NT2/D1 (cell line): ENCODE results near the gene RTN4.

Experiments used
- DNase-seq: peaks from one replicate; pipeline ENCODE4 v3.0.0-alpha.2; 2011; ENCODE audit warnings: low read depth, low spot score
- H3K27me3 ChIP-seq: 2 replicates; pipeline ENCODE4 v1.6.0; 2011; ENCODE audit warnings: mild to moderate bottlenecking; ENCODE audit not compliant: insufficient read length, insufficient read depth
- H3K36me3 ChIP-seq: 2 replicates; pipeline ENCODE4 v1.6.1; 2011; ENCODE audit warnings: mild to moderate bottlenecking, low read length, mixed read lengths; ENCODE audit not compliant: insufficient read depth, insufficient read length
- H3K4me1 ChIP-seq: 2 replicates; pipeline ENCODE4 v1.5.1; 2011; ENCODE audit not compliant: insufficient read depth, insufficient read length
- H3K4me3 ChIP-seq: 2 replicates; pipeline ENCODE4 v1.5.1; 2011; ENCODE audit warnings: low read depth; ENCODE audit not compliant: insufficient read length
- H3K9ac ChIP-seq: 2 replicates; pipeline ENCODE4 v1.6.0; 2011; ENCODE audit warnings: low read depth; ENCODE audit not compliant: insufficient read length
- H3K9me3 ChIP-seq: 2 replicates; pipeline ENCODE4 v1.5.1; 2011; ENCODE audit warnings: mild to moderate bottlenecking, low read length; ENCODE audit not compliant: insufficient read depth
- SUZ12 ChIP-seq: IDR thresholded peaks from 2 replicates; pipeline ENCODE4 v1.6.1; 2011; ENCODE audit not compliant: insufficient read length, insufficient read depth; ENCODE audit errors: extremely low read depth
- YY1 ChIP-seq: IDR thresholded peaks from 2 replicates; pipeline ENCODE4 v1.6.1; 2011; ENCODE audit not compliant: insufficient read length, insufficient read depth
- ZNF274 ChIP-seq: IDR thresholded peaks from 2 replicates; pipeline ENCODE4 v1.6.1; 2011; ENCODE audit warnings: mild to moderate bottlenecking, low read depth, low read length

Gene RTN4

DNA sequence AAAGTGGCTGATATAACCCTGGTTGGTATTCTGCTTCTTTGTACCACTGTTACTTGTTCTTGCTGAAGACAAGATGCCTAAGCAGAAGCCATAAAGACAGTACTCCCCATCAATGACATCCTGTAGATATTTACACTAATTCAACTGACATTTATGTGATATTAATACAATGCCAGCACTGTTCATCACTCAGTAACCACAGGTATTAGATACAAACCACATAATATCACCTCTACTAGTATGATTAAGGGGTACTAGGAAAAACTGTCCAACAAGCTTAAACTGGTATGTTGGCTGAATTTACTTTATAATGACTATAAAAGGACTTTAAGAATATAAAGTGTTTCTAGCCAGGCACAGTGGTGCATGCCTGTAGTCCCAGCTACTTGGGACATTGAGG, 65.8 kb downstream of the RTN4 start:
- TF ChIP-seq YY1 (no peak), ZNF274 (no peak), SUZ12 (no peak)
- Histone ChIP-seq H3K9ac (no peak overlapping the region), H3K4me1 (no peaks in the 10 kb centered on the region), H3K27me3 (no peaks in the 10 kb centered on the region), H3K36me3 (peaks cover 53% of the 10 kb centered on the region), H3K4me3 (no peak overlapping the region), H3K9me3 (no peaks in the 10 kb centered on the region)
- DNase-seq, result no peak

DNA sequence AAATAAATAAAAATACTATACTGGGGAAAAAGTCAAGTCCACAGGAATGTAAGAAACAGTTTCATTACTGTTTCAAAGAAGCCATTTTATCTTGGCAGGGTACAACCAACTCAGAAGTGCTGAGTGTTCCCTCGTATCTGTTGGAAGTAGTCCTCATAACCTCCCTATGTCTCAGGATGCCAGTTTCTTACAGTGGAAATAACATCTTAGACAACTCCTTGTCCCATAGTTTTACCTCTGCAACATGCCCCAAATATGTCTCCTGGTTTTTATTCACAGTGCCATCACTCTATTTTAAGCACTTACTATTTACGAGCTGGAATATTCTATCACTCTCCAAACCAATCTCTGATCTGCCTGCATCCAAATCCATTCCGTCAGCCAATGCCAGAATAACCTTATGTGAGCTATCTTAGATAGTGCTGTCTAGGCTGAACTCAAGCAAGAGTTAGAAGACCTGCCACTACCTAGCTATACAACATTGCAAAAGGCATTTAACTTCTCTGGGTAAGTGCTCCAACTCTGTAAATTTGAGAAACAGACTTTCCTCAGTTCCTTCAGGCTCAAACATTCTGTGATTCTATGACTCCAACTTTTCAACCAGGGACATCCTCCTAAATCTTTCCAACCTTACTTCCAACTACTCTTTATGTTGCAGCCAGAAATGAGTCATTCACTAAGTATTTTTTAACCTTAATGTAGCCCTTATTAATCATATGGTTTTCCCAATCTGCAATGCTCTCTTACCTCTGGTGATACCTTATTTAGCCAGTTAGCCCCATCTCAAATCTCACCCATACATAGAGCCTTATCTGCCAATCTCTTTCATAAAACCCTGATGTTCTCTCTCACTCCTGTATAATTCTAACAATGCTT, 66.7 kb downstream of the RTN4 start:
- no peak for TF ChIP-seq YY1
- TF ChIP-seq SUZ12, result no peak
- TF ChIP-seq ZNF274, result no peak
- Histone ChIP-seq H3K9me3 (no peaks in the 10 kb centered on the region), H3K36me3 (peaks cover 54% of the 10 kb centered on the region), H3K27me3 (no peaks in the 10 kb centered on the region), H3K4me1 (no peaks in the 10 kb centered on the region), H3K4me3 (no peak overlapping the region), H3K9ac (no peak overlapping the region)
- DNase-seq, result no peak

GRCh38 chr2:54981385-54981784, 68.9 kb downstream of the RTN4 start:
- TF ChIP-seq ZNF274 (no peak), SUZ12 (no peak), YY1 (no peak)
- Histone ChIP-seq H3K27me3 (no peaks in the 10 kb centered on the region), H3K4me1 (no peaks in the 10 kb centered on the region), H3K9ac (no peak overlapping the region), H3K36me3 (peaks cover 48% of the 10 kb centered on the region), H3K4me3 (no peak overlapping the region), H3K9me3 (no peaks in the 10 kb centered on the region)
- no peak for DNase-seq

DNA sequence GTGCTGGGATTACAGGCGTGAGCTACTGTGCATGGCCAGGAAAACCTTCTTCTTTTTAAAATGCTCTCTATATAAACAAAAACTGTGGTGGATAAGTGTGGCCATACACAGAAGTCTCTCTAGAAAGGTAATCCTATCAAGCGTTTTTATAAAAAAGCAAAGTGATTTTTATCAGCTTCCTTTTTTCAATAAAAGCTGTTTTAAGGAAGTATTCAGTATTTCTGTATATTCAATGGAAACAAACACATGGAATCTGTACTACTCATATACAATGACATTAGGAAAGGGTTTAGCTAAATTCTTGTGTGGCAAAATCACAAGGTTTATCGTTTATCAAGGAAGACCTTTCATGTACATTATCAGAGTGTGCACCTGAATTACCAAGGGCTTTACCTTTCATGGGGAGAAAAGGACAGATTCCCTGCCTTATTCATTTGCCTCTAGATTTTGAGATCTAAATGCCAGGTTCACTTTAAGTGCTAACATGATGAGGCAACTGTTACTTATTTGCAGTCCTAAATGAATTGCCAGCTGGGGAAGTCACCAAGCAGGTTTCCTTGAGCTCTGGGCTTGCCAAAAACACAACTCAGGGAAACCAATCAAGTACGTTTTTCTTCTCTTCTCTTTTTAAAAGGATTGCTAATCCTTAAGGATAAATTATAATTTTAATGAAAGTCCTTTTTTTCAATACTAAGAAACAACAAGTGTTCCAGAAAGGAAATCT, 70.8 kb downstream of the RTN4 start:
- Histone ChIP-seq H3K9me3 (no peaks in the 10 kb centered on the region), H3K27me3 (no peaks in the 10 kb centered on the region), H3K36me3 (peaks cover 55% of the 10 kb centered on the region), H3K9ac (no peak overlapping the region), H3K4me1 (no peaks in the 10 kb centered on the region), H3K4me3 (no peak overlapping the region)
- TF ChIP-seq ZNF274 (no peak), YY1 (no peak), SUZ12 (no peak)
- DNase-seq, result no peak

DNA sequence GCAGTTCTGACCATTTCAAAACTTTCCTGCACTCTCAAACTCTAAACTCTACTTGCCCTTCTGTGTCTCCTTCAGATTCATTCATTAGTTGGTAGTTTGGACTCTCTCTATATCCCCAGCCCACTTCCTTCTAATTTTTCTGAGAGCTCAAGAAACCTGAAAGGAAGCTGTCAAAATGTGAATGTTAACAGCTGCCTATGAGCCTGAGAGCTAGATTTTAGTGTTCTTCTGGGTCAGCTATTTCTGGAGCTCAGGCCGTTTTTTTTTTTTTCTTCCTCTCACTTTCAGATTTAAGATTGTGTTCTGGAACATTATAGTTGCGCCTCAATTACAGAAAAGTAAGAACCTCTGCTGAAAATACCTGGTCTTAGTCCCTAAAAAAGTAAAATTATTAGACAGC, 73.1 kb downstream of the RTN4 start:
- TF ChIP-seq YY1 (no peak), ZNF274 (no peak), SUZ12 (no peak)
- Histone ChIP-seq H3K4me1 (no peaks in the 10 kb centered on the region), H3K27me3 (no peaks in the 10 kb centered on the region), H3K9me3 (no peaks in the 10 kb centered on the region), H3K9ac (no peak overlapping the region), H3K36me3 (peaks cover 59% of the 10 kb centered on the region), H3K4me3 (no peak overlapping the region)
- no peak for DNase-seq

GRCh38 chr2:54975598-54976492, 74.4 kb downstream of the RTN4 start:
- H3K36me3 ChIP-seq, result peaks cover 59% of the 10 kb centered on the region
- TF ChIP-seq SUZ12, result no peak
- no peak for TF ChIP-seq YY1
- no peak for TF ChIP-seq ZNF274
- H3K27me3 ChIP-seq, result no peaks in the 10 kb centered on the region
- no peak overlapping the region for H3K4me3 ChIP-seq
- no peaks in the 10 kb centered on the region for H3K4me1 ChIP-seq
- no peaks in the 10 kb centered on the region for H3K9me3 ChIP-seq
- H3K9ac ChIP-seq, result no peak overlapping the region
- DNase-seq, result no peak
